GM18502 (cell line): ENCODE measurements around the gene RFX3.
"Not testable (repeated sequence)": the region's sequence is repeated elsewhere in the genome, so short reads cannot be mapped to it uniquely, and the experiment has no call there.

Experiments
- ATAC-seq: cut with Tn5 transposase; IDR thresholded peaks from one replicate; pipeline ENCODE4 v1.9.1; 2021; ENCODE audit warnings: mild to moderate bottlenecking; ENCODE audit not compliant: unreplicated experiment, poor library complexity

The RFX3 gene

GRCh38 chr9:3361689-3362392 is 164.0 kb downstream of the RFX3 start:
- no peak for ATAC-seq

- no peak for ATAC-seq
Observed at GRCh38 chr9:3361116-3361515, 164.7 kb downstream of the RFX3 start.

GRCh38 chr9:3360245-3360644 is 165.6 kb downstream of the RFX3 start:
- no peak for ATAC-seq

- no peak for ATAC-seq
Observed at GRCh38 chr9:3359778-3360177, 166.0 kb downstream of the RFX3 start.

GRCh38 chr9:3359048-3359692 is 166.6 kb downstream of the RFX3 start:
- ATAC-seq = no peak

- ATAC-seq = no peak
Observed at GRCh38 chr9:3348169-3348568, 177.6 kb downstream of the RFX3 start.

- no peak for ATAC-seq
Observed at GRCh38 chr9:3346549-3346948, 179.3 kb downstream of the RFX3 start.

GRCh38 chr9:3343671-3344070 is 182.1 kb downstream of the RFX3 start:
- no peak for ATAC-seq

GRCh38 chr9:3342159-3342777 is 183.5 kb downstream of the RFX3 start:
- no peak for ATAC-seq

GRCh38 chr9:3337515-3338225 is 188.1 kb downstream of the RFX3 start:
- ATAC-seq = no peak

- ATAC-seq = no peak
Observed at GRCh38 chr9:3336951-3337350, 188.8 kb downstream of the RFX3 start.

GRCh38 chr9:3332802-3333201 is 193.0 kb downstream of the RFX3 start:
- ATAC-seq = no peak

GRCh38 chr9:3331801-3332200 is 194.0 kb downstream of the RFX3 start:
- no peak for ATAC-seq

- no peak for ATAC-seq
Observed at GRCh38 chr9:3330792-3331420, 194.9 kb downstream of the RFX3 start.

GRCh38 chr9:3329361-3329760 is 196.4 kb downstream of the RFX3 start:
- ATAC-seq = no peak

- no peak for ATAC-seq
Observed at GRCh38 chr9:3323714-3324113, 202.1 kb downstream of the RFX3 start.

- no peak for ATAC-seq
Observed at GRCh38 chr9:3321186-3321585, 204.6 kb downstream of the RFX3 start.

GRCh38 chr9:3312595-3312994 is 213.2 kb downstream of the RFX3 start:
- ATAC-seq = not testable (repeated sequence)

GRCh38 chr9:3308609-3309008 is 217.2 kb downstream of the RFX3 start:
- ATAC-seq = no peak

- ATAC-seq = not testable (repeated sequence)
Observed at GRCh38 chr9:3304388-3304787, 221.4 kb downstream of the RFX3 start.

GRCh38 chr9:3299872-3300271 is 225.9 kb downstream of the RFX3 start:
- peak; percentile 98 for ATAC-seq
